GM21360 (cell line): ENCODE results near the gene AGRN.
"Not testable (repeated sequence)": the region's sequence is repeated elsewhere in the genome, so short reads cannot be mapped to it uniquely, and the experiment has no call there.

Source experiments
- ATAC-seq: cut with Tn5 transposase; IDR thresholded peaks from one replicate; pipeline ENCODE4 v1.9.1; 2021; ENCODE audit warnings: mild to moderate bottlenecking, moderate library complexity; ENCODE audit not compliant: unreplicated experiment

AGRN gene

DNA sequence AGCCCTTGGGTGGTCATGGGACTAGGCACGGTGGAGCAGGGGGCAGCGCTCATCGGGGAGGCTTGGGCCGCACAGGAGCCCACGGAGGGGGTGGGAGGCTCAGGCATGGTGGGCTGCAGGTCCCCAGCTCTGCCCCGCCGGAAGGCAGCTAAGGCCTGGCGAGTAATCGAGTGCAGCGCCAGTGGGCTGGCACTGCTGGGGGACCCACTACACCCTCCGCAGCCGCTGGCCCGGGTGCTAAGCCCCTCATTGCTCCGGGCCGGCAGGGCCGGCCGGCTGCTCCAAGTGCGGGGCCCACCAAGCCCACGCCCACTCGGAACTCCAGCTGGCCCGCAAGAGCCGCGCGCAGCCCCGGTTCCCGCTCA is 1.6 kb upstream of the AGRN start:
- not testable (repeated sequence) for ATAC-seq

DNA sequence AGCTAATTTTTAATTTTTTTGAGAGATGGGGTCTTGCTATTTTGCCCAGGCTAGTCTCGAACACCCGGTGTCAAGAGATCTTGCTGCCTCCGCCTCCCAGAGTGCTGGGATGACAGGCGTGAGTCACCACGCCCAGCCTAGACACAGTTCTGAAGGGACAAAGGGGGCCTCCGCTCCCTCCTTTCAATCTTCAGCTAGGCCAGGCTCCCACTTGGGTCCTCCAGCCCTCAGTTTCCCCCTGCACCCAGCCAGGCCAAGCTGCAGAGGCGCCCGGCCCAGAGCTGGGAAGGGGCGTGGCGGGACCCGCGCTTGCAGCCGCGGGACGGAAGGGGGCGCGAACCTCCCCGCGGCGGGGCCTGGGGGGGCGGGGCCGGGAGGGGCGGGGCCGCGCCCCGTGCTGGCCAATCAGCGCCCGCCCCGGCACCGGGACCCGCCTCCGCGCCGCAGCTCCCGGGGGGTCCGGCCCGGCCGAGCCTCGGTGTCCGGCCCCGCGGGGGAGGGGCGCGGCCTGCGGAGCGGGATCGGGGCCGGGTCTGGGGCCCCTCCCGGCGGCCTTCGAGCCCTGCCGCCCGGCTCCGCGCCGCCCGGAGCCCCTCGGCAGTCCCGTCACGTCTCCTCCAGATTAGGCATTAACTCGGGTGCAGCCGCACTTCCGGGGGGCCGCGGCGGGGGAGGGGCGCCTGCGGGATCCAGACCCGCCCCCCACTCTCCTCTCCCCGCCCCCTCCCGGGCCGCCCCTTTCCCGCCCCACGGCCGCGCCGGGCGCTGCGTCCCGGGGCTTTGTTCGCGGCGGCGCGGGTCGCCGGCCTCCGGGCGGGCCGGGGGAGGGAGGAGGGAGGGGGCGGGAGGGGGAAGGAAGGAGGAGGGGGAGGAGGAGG is 559 bp upstream of the AGRN start:
- peak; percentile 59 for ATAC-seq

DNA sequence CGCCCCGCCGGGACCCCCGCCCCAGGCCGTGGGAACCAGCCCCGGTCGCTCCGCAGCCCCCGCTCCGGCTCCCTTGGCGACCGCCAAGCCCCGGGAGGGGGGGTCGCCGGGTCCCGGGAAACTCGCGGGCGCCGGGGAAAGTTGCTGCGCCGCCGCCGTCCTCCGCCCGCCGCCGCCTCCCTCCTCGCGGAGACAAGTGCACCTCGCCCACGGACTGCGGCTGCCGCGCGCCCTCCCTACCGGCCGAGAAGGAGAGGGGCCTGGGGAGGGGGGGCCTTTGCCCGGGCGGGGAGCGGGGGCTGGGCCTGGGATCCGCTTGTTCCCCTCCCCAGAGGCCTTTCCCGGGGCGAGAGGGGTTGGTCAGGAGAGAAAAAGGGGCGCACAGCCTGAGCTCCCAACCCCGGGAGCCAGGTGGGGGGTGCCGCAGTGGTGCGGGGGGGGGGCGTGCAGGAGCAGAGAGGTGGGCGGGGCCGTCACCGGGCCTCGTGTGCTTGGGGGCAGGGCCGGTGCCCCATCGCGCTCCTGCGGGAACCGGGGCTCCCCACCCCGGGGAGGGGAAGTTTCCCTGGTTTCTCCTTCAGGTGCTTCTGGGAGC is 592 bp downstream of the AGRN start:
- peak; percentile 21 for ATAC-seq

GRCh38 chr1:1021010-1021919 is 1.3 kb downstream of the AGRN start:
- ATAC-seq = no peak

- ATAC-seq = no peak
Measured at GRCh38 chr1:1021920-1022259, 2.0 kb downstream of the AGRN start.

- ATAC-seq = no peak
Measured at GRCh38 chr1:1022302-1023009, 2.5 kb downstream of the AGRN start.

DNA sequence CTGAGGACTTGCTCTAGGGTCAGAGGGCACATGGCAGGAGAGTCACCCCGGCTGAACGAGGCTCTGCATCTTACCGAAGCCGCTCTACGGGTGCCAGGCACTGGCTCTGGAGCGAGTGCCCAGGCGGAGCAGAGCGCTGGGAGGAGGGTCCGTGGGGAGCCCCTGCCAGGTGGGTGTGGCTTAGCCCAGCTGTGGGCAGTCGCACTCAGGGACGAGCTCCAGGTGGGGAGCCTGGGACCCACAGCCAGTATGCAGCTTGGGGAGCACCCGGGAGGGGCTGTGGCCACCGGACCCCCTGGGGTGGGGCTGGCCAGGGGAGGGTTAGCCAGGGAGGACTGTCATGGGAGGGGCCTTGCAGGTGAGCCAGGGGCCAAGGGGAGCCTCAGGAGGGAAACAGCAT is 3.8 kb downstream of the AGRN start:
- ATAC-seq = no peak

GRCh38 chr1:1024149-1024770 is 4.3 kb downstream of the AGRN start:
- ATAC-seq = no peak

DNA sequence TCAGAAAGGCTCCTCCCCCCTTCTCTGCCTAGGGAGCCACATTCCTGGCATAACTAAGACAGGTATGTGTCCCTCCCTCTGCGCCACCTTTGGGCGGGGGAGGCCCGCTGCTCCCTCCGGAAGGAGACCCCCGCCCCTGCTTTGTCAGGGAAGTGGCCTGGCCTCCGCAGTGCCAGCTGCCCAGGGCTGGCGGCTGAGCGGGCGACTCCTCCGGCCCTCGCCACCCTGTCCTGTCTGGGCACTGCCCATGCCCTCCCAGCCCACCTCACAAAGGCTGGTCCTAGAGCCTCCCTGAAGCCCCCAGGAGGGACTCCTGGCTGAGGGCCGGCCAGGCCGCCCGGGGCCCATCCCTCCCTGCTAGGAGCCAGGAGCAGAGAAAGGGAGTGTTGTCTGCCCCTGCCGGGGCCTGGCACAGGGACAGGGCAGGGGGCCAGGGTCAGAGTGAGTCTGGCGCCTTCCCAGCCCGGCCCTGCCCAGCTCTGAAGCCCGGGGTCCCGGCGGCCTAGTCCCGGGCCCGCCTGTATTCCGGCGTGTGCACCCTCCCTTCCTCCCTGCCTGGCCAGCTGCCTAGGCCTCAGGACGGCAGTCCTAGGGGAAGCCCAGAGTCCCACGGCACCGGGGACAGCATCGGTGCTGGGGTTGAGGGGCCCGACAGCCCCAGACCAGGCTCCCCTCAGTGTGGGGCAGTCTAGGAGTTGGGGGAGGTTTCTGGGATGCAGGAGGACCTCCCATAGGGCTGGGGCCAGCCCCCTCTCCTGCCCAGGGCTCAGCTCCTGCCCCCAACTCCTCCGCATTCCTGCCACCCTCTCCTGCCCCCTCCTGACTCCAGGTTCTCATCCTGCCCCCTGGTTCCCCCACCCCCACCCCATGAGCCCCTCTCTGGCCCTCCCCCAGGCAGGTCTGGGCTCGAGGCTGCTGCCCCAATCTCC is 5.1 kb downstream of the AGRN start:
- no peak for ATAC-seq

DNA sequence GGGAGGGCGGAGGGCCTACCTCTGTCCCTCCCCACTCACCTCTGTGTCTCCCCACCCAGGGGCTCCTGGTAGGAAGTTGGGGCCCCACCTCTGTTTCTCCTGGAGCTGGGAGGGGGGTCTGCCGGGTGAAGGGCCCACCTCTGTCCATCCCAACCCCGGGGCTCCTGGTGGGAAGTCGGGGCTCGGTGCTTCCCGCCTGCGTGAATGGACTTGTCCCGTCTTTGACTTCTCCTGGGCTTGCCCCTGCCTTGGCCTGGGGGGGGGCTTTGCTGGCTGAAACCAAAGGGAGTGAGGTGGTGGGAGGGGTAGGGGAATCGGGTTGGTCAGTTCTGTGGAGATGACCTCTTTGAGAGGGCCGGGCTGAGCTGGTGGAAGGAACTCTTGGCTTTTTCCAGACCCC is 5.8 kb downstream of the AGRN start:
- no peak for ATAC-seq

GRCh38 chr1:1026599-1027413 is 6.9 kb downstream of the AGRN start:
- no peak for ATAC-seq

DNA sequence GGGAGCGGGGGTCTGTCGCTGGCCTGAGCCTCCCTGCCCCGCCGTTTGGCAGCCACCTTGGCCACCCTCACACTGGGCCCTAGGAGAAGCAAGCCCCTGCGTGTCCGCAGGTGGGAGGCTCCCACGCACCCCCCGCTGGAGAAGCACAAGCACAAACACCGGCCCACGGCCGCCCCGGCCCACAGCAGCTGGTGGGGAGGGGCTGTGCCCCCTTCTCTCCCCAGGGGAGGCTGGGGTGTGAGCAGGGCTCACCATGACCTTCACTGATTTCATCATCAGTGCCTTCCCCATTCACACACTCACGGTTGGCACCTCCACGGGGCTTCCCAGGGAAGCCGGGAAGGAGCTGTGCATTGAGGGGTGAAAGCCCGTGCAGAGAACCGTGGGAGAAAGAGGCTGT is 7.9 kb downstream of the AGRN start:
- no peak for ATAC-seq

- not testable (repeated sequence) for ATAC-seq
Measured at GRCh38 chr1:1030867-1031658, 11.1 kb downstream of the AGRN start.

DNA sequence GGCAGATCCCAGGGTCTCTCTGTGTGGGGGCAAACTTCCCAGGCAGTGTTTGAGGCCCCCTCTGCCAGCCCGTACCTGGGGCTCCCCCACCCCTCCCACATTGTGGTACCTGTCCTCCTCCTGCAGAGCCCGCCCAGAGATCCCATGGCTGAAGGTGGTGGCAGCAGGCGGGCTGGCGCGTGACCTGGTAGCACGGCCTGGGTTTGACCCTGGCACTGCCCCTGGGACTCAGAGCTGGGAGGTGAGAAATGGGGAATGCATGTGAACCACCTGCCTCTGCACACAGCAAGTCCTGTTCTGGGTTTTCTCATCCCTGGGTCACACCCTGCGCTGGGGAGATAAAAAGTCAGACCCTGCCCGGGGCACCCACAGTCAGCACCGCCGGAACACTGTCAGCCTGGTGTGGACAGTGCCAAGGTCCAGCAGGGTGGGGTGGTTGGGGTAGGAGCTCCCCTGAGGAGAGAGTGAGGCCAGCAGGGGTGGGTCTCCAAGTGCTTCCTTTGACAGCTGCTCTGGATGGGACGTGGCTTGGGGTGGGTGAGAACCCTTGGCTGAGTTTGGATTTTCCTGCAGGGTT is 11.8 kb downstream of the AGRN start:
- no peak for ATAC-seq

DNA sequence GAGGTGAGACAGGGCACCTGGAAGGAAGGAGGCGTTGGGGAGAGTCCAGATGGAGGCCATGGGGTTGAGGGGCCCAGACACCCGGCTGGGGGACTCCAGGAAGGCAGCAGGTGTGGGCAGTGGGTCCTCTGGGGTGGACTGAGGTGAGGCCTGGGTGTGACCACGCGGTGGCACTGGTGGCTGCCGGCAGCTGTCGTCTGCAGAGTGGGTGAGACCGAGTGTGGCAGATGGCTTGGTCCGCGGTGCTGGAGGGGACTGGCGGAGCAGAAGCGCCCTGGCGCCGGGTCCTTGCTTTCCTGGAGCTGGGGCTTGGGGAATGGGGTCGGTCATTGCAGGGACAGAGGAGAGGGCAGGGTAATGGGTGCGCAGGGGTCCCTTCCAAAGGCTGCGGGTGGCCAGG is 12.5 kb downstream of the AGRN start:
- ATAC-seq = no peak

- peak; percentile 81 for ATAC-seq
Measured at GRCh38 chr1:1033009-1033587, 13.2 kb downstream of the AGRN start.
